Measurements from ENCODE around the gene NT5C3B.
A peak's percentile ranks its signal among the peaks of the same experiment; 100 is the strongest.
"Not testable (repeated sequence)": the region's sequence is repeated elsewhere in the genome, so short reads cannot be mapped to it uniquely, and the experiment has no call there.

Gene NT5C3B

GRCh38 chr17:41839448-41839847 is 3.4 kb upstream of the NT5C3B start:
- not testable (repeated sequence) for DNase-seq

- no peak for DNase-seq
Observed at GRCh38 chr17:41837761-41838538, 1.9 kb upstream of the NT5C3B start, which contains the start of gene KLHL10. TSS of gene KLHL10 (plus strand) at chr17:41837825. CDS start at chr17:41837933, 108 bp downstream.

GRCh38 chr17:41836550-41837196 is 641 bp upstream of the NT5C3B start:
- no peak for DNase-seq

GRCh38 chr17:41835214-41835799 is 725 bp downstream of the NT5C3B start:
- no peak for DNase-seq

- not testable (repeated sequence) for DNase-seq
Observed at GRCh38 chr17:41829961-41830360, 6.1 kb downstream of the NT5C3B start.

- no peak for DNase-seq
Observed at GRCh38 chr17:41825175-41825845, 10.7 kb downstream of the NT5C3B start.

- DNase-seq, result no peak
Observed at GRCh38 chr17:41824086-41824485, 11.9 kb downstream of the NT5C3B start.

GRCh38 chr17:41823580-41823979 is 12.5 kb downstream of the NT5C3B start:
- DNase-seq, result no peak

- no peak for DNase-seq
Observed at GRCh38 chr17:41823141-41823524, 12.9 kb downstream of the NT5C3B start.

- DNase-seq, result no peak
Observed at GRCh38 chr17:41822216-41823140, 13.6 kb downstream of the NT5C3B start.

- DNase-seq, result no peak
Observed at GRCh38 chr17:41821776-41822175, 14.3 kb downstream of the NT5C3B start.

- no peak for DNase-seq
Observed at GRCh38 chr17:41818024-41818423, 18.0 kb downstream of the NT5C3B start.

GRCh38 chr17:41816637-41817320 is 19.3 kb downstream of the NT5C3B start:
- DNase-seq, result no peak

GRCh38 chr17:41814195-41814594 is 21.8 kb downstream of the NT5C3B start:
- no peak for DNase-seq

GRCh38 chr17:41813699-41814124 is 22.3 kb downstream of the NT5C3B start:
- no peak for DNase-seq

GRCh38 chr17:41813152-41813680 is 22.8 kb downstream of the NT5C3B start:
- no peak for DNase-seq

GRCh38 chr17:41812381-41813151 is 23.5 kb downstream of the NT5C3B start, which contains the start of gene FKBP10:
TSS of gene FKBP10 (plus strand) at chr17:41813004. CDS start at chr17:41813035, 31 bp downstream.
- DNase-seq, result peak; percentile 27

- peak; percentile 59 for DNase-seq
Observed at GRCh38 chr17:41811549-41812380, 24.3 kb downstream of the NT5C3B start, which contains the start of gene P3H4. TSS of gene P3H4 (minus strand) at chr17:41811949. CDS start at chr17:41811915, 34 bp downstream.
